RWPE2 (cell line): ENCODE measurements around the gene NAA35.
"Not testable (repeated sequence)": the region's sequence is repeated elsewhere in the genome, so short reads cannot be mapped to it uniquely, and the experiment has no call there.

Source experiments
- ATAC-seq: fragments of 200-7000 bp; cut with Tn5 transposase; 3 replicates; pipeline ENCODE4 v1.9.1; 2021; ENCODE audit warnings: low read depth
- DNase-seq: peaks from one replicate; pipeline ENCODE4 v3.0.0-alpha.2; 2020; ENCODE audit warnings: low spot score
- H3K27ac ChIP-seq: fragments of 450-650 bp; 2 replicates; pipeline ENCODE4 v1.5.1; 2017; ENCODE audit warnings: mild to moderate bottlenecking; ENCODE audit not compliant: poor library complexity, severe bottlenecking
- H3K27me3 ChIP-seq: fragments of 250-450 bp; sonication (Bioruptor Pico); 2 replicates; pipeline ENCODE4 v1.5.1; 2021; ENCODE audit warnings: mild to moderate bottlenecking, moderate library complexity; ENCODE audit not compliant: insufficient read depth, poor library complexity, severe bottlenecking
- H3K36me3 ChIP-seq: fragments of 250-450 bp; sonication (Bioruptor Pico); 2 replicates; pipeline ENCODE4 v1.5.1; 2020; ENCODE audit warnings: low read depth, mild to moderate bottlenecking, moderate library complexity
- H3K4me1 ChIP-seq: fragments of 250-450 bp; sonication (Bioruptor Pico); 2 replicates; pipeline ENCODE4 v1.5.1; 2021; ENCODE audit warnings: mild to moderate bottlenecking, moderate library complexity; ENCODE audit not compliant: insufficient read depth, poor library complexity, severe bottlenecking
- H3K4me3 ChIP-seq: fragments of 250-450 bp; sonication (Bioruptor Pico); 2 replicates; pipeline ENCODE4 v1.5.1; 2021; ENCODE audit warnings: mild to moderate bottlenecking, moderate library complexity; ENCODE audit not compliant: severe bottlenecking
- H3K9me3 ChIP-seq: fragments of 250-450 bp; sonication (Bioruptor Pico); 2 replicates; pipeline ENCODE4 v1.5.1; 2021; ENCODE audit warnings: mild to moderate bottlenecking, moderate library complexity; ENCODE audit not compliant: severe bottlenecking
- TF ChIP-seq, protein P1 (sequence below): fragments of 450-650 bp; IDR thresholded peaks from one replicate; pipeline ENCODE4 v1.5.1; 2017; ENCODE audit warnings: mild to moderate bottlenecking, moderate library complexity; ENCODE audit not compliant: poor library complexity, severe bottlenecking

The NAA35 gene

GRCh38 chr9:85914108-85914507 lies 26.8 kb upstream of the NAA35 start:
- no peak for ATAC-seq

GRCh38 chr9:85917756-85918155 lies 23.2 kb upstream of the NAA35 start:
- no peak overlapping the region for H3K27ac ChIP-seq
- ATAC-seq (no peak), DNase-seq (no peak)
- H3K27me3 ChIP-seq = no peaks in the 10 kb centered on the region
- H3K4me3 ChIP-seq = no peak overlapping the region
- TF ChIP-seq, protein P1, sequence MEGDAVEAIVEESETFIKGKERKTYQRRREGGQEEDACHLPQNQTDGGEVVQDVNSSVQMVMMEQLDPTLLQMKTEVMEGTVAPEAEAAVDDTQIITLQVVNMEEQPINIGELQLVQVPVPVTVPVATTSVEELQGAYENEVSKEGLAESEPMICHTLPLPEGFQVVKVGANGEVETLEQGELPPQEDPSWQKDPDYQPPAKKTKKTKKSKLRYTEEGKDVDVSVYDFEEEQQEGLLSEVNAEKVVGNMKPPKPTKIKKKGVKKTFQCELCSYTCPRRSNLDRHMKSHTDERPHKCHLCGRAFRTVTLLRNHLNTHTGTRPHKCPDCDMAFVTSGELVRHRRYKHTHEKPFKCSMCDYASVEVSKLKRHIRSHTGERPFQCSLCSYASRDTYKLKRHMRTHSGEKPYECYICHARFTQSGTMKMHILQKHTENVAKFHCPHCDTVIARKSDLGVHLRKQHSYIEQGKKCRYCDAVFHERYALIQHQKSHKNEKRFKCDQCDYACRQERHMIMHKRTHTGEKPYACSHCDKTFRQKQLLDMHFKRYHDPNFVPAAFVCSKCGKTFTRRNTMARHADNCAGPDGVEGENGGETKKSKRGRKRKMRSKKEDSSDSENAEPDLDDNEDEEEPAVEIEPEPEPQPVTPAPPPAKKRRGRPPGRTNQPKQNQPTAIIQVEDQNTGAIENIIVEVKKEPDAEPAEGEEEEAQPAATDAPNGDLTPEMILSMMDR = no peak
- no peaks in the 10 kb centered on the region for H3K36me3 ChIP-seq
- H3K4me1 ChIP-seq = no peaks in the 10 kb centered on the region
- no peaks in the 10 kb centered on the region for H3K9me3 ChIP-seq

More at GRCh38 chr9:85914108-85914507, 26.8 kb upstream of the NAA35 start:
- H3K27me3 ChIP-seq = no peaks in the 10 kb centered on the region
- no peaks in the 10 kb centered on the region for H3K4me1 ChIP-seq
- no peak overlapping the region for H3K27ac ChIP-seq
- no peak for DNase-seq
- H3K36me3 ChIP-seq = no peaks in the 10 kb centered on the region
- TF ChIP-seq, protein P1 = no peak
- no peak overlapping the region for H3K4me3 ChIP-seq
- no peaks in the 10 kb centered on the region for H3K9me3 ChIP-seq

GRCh38 chr9:85925493-85925892 lies 15.5 kb upstream of the NAA35 start:
- H3K36me3 ChIP-seq = no peaks in the 10 kb centered on the region
- DNase-seq (no peak), ATAC-seq (no peak)
- TF ChIP-seq, protein P1 = no peak
- H3K9me3 ChIP-seq = no peaks in the 10 kb centered on the region
- H3K27ac ChIP-seq = no peak overlapping the region
- H3K27me3 ChIP-seq = no peaks in the 10 kb centered on the region
- H3K4me1 ChIP-seq = no peaks in the 10 kb centered on the region
- H3K4me3 ChIP-seq = no peak overlapping the region

GRCh38 chr9:85927076-85927475 lies 13.9 kb upstream of the NAA35 start:
- Histone ChIP-seq H3K4me1 (no peaks in the 10 kb centered on the region), H3K27ac (no peak overlapping the region), H3K4me3 (no peak overlapping the region), H3K36me3 (no peaks in the 10 kb centered on the region), H3K27me3 (no peaks in the 10 kb centered on the region), H3K9me3 (no peaks in the 10 kb centered on the region)
- TF ChIP-seq, protein P1 = no peak
- no peak for ATAC-seq
- no peak for DNase-seq

GRCh38 chr9:85931495-85931894 lies 9.5 kb upstream of the NAA35 start:
- Histone ChIP-seq H3K27ac (no peak overlapping the region), H3K4me3 (no peak overlapping the region), H3K4me1 (no peaks in the 10 kb centered on the region), H3K9me3 (no peaks in the 10 kb centered on the region), H3K36me3 (no peaks in the 10 kb centered on the region), H3K27me3 (no peaks in the 10 kb centered on the region)
- no peak for DNase-seq
- ATAC-seq = no peak
- TF ChIP-seq, protein P1 = no peak

GRCh38 chr9:85935950-85936349 lies 5.0 kb upstream of the NAA35 start:
- H3K4me1 ChIP-seq, ATAC-seq, H3K36me3 ChIP-seq, DNase-seq, H3K27ac ChIP-seq, H3K9me3 ChIP-seq, H3K4me3 ChIP-seq, H3K27me3 ChIP-seq: not testable (repeated sequence)
